ENCODE measurements around the gene PNPLA8. TPM values are rescaled to one million over a fixed set of nuclear protein-coding genes. Genes with fewer than 3 reads are reported as not detected.

Gene PNPLA8
- total RNA-seq, 6 experiments from 2014 or later = 16.2 to 18.7 (median 17.8) TPM

- TF ChIP-seq, protein P1, sequence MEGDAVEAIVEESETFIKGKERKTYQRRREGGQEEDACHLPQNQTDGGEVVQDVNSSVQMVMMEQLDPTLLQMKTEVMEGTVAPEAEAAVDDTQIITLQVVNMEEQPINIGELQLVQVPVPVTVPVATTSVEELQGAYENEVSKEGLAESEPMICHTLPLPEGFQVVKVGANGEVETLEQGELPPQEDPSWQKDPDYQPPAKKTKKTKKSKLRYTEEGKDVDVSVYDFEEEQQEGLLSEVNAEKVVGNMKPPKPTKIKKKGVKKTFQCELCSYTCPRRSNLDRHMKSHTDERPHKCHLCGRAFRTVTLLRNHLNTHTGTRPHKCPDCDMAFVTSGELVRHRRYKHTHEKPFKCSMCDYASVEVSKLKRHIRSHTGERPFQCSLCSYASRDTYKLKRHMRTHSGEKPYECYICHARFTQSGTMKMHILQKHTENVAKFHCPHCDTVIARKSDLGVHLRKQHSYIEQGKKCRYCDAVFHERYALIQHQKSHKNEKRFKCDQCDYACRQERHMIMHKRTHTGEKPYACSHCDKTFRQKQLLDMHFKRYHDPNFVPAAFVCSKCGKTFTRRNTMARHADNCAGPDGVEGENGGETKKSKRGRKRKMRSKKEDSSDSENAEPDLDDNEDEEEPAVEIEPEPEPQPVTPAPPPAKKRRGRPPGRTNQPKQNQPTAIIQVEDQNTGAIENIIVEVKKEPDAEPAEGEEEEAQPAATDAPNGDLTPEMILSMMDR (IDR thresholded peaks at IDR 0.05) = no peak
- Mint-ChIP-seq H3K27ac (no peak overlapping the region), H3K4me3 (no peak overlapping the region), H3K9me3 (no peaks in the 10 kb centered on the region), H3K27me3 (ENCODE audit: insufficient read depth) (peaks cover 8% of the 10 kb centered on the region), H3K36me3 (ENCODE audit: low read depth) (no peaks in the 10 kb centered on the region), H3K4me1 (ENCODE audit: low read depth) (no peaks in the 10 kb centered on the region)
- DNase-seq = no peak
These were observed 89.0 kb downstream of the PNPLA8 start for GRCh38 chr7:108436906-108437305.

DNA sequence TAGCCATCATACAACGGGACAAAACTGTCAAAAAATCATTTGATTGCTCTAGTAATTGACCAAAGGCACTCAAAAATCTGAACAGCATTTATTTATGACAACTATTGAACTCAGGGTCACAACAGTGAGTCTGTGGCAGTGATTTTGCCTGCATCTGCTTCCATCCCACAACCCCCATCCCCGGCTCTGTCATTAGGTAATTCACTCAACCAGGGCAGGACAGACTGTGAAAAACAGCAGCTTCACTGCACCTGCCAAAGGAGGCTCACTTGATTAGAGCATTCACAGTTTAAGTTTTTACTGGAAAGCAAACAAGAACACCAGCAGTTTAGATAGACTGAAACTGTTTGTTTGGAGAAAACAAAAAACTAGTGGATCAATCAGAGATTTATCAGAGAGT is 91.9 kb downstream of the PNPLA8 start:
- no peaks in the 10 kb centered on the region for H3K9me3 Mint-ChIP-seq
- DNase-seq = no peak
- no peak overlapping the region for H3K27ac Mint-ChIP-seq
- H3K27me3 Mint-ChIP-seq (ENCODE audit: insufficient read depth) = peaks cover 12% of the 10 kb centered on the region
- no peak overlapping the region for H3K4me3 Mint-ChIP-seq
- no peaks in the 10 kb centered on the region for H3K36me3 Mint-ChIP-seq (ENCODE audit: low read depth)
- no peaks in the 10 kb centered on the region for H3K4me1 Mint-ChIP-seq (ENCODE audit: low read depth)
- TF ChIP-seq, protein P1 (IDR thresholded peaks at IDR 0.05) = no peak

DNA sequence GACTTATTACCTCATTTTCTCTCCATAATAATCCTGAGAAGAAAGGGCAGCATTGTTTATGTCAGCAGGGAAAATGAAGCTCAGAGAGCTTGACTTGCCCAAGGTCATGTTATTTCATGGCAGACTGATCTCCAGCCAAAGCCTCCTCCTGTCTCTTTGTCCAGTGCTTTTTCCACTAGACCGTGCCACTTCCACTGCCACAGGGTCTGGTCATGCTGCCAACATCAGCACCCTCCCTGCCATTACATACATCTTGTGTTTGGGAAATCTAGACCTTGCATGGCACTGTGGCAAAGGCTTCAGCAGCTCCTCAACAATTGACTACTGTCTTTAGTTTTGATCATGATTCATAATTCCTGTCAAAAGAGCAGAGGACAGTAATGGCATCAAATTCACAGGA is 94.8 kb downstream of the PNPLA8 start:
- peaks cover 14% of the 10 kb centered on the region for H3K27me3 Mint-ChIP-seq (ENCODE audit: insufficient read depth)
- no peak overlapping the region for H3K27ac Mint-ChIP-seq
- no peaks in the 10 kb centered on the region for H3K4me1 Mint-ChIP-seq (ENCODE audit: low read depth)
- no peaks in the 10 kb centered on the region for H3K36me3 Mint-ChIP-seq (ENCODE audit: low read depth)
- no peak overlapping the region for H3K4me3 Mint-ChIP-seq
- TF ChIP-seq, protein P1 (IDR thresholded peaks at IDR 0.05) = no peak
- H3K9me3 Mint-ChIP-seq = no peaks in the 10 kb centered on the region
- no peak for DNase-seq

- DNase-seq = no peak
- no peaks in the 10 kb centered on the region for H3K4me1 Mint-ChIP-seq (ENCODE audit: low read depth)
- peaks cover 14% of the 10 kb centered on the region for H3K27me3 Mint-ChIP-seq (ENCODE audit: insufficient read depth)
- no peak overlapping the region for H3K27ac Mint-ChIP-seq
- H3K4me3 Mint-ChIP-seq = no peak overlapping the region
- TF ChIP-seq, protein P1 (IDR thresholded peaks at IDR 0.05) = no peak
- H3K9me3 Mint-ChIP-seq = no peaks in the 10 kb centered on the region
- no peaks in the 10 kb centered on the region for H3K36me3 Mint-ChIP-seq (ENCODE audit: low read depth)
These were observed 95.3 kb downstream of the PNPLA8 start for GRCh38 chr7:108430664-108431063.

- H3K27ac Mint-ChIP-seq = no peak overlapping the region
- H3K4me1 Mint-ChIP-seq (ENCODE audit: low read depth) = no peaks in the 10 kb centered on the region
- H3K9me3 Mint-ChIP-seq = no peaks in the 10 kb centered on the region
- no peak for DNase-seq
- TF ChIP-seq, protein P1 (IDR thresholded peaks at IDR 0.05) = no peak
- H3K36me3 Mint-ChIP-seq (ENCODE audit: low read depth) = no peaks in the 10 kb centered on the region
- H3K27me3 Mint-ChIP-seq (ENCODE audit: insufficient read depth) = peaks cover 13% of the 10 kb centered on the region
- no peak overlapping the region for H3K4me3 Mint-ChIP-seq
These were observed 98.2 kb downstream of the PNPLA8 start for GRCh38 chr7:108427766-108428165.

GRCh38 chr7:108425714-108426275 is 100.1 kb downstream of the PNPLA8 start:
- no peaks in the 10 kb centered on the region for H3K9me3 Mint-ChIP-seq
- H3K27me3 Mint-ChIP-seq (ENCODE audit: insufficient read depth) = peaks cover 7% of the 10 kb centered on the region
- H3K36me3 Mint-ChIP-seq (ENCODE audit: low read depth) = no peaks in the 10 kb centered on the region
- TF ChIP-seq, protein P1 (IDR thresholded peaks at IDR 0.05) = no peak
- H3K27ac Mint-ChIP-seq = no peak overlapping the region
- H3K4me3 Mint-ChIP-seq = no peak overlapping the region
- DNase-seq = no peak
- H3K4me1 Mint-ChIP-seq (ENCODE audit: low read depth) = no peaks in the 10 kb centered on the region

All from HFFc6 (cell line).